Measurements from ENCODE around the gene SLC10A1.

DNA sequence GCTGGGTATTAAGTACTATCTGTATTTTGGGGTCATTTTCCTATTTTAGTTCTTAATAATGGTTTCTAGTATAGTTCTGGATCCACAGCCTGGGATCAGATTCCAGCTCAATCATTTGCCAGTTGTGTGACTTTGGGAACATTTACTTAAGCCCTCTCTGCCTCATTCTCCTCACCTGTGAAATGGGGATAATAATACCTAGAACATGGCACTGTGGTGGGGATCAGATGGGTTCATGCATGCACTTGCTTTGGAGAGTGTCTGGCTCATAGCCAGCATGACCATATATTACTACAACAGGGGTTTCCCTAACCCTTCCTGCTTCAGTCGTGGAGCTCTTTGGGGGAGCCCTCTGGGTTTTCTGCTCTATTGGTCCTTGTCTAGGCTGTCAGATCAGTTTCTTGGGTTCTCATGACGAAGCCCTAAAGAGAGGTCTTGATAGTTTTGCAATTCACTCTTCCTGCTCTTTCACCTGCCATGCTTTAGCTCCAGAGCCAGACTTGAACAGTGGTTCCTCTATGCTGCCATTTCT is 48.1 kb upstream of the SLC10A1 start:
- TF ChIP-seq GATA2 (IDR thresholded peaks at IDR 0.05; ENCODE audit: low read depth, low read length) (no peak), GATA3 (IDR thresholded peaks at IDR 0.05; ENCODE audit: low read depth, low read length) (no peak)

Data from SH-SY5Y (cell line).